ENCODE measurements around the gene E2F3. TPM values are rescaled to one million over a fixed set of nuclear protein-coding genes. Genes with fewer than 3 reads are reported as not detected.
A peak's percentile ranks its signal among the peaks of the same experiment; 100 is the strongest.

The E2F3 gene
- polyA plus RNA-seq, 10 donors = 6.9 to 11.6 (median 9.2) TPM

DNA sequence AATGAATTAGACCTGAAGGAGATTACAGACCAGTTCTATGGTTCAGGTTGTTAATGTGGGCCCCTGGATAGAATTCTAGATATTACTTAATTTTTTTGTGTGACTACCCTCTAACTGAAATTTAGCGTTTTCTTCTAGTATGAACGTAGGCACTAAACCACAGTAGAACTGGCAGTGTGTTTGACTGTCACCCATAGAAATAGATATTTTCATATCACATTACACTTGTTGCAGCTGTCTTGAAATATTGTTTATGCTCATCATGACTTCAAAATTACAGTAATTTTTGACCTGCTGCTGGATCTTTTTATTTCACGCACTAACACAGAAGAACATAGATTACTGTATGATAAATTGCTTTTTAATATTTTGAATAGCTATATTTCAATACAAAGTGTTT, 31.6 kb downstream of the E2F3 start:
- no peak for DNase-seq

DNA sequence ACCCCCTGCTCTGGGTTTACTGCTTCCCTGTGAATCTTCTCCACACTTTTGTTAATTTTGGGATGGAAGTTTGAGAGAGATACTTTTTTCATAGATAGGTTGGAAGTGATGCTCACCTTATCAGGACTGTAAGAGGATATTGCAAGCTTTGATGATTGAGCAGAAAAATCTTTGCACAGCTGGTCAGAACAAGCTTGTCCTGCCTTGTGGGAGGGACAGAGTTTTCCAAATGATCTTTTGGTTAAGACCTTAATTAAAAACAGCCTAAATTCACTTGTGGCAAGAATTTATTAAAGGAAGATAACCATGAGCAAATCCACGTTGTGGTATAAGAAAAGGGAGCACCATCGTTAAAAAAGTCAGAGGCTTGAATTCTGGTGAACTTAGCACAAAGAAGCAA, 32.2 kb downstream of the E2F3 start:
- no peak for DNase-seq

DNA sequence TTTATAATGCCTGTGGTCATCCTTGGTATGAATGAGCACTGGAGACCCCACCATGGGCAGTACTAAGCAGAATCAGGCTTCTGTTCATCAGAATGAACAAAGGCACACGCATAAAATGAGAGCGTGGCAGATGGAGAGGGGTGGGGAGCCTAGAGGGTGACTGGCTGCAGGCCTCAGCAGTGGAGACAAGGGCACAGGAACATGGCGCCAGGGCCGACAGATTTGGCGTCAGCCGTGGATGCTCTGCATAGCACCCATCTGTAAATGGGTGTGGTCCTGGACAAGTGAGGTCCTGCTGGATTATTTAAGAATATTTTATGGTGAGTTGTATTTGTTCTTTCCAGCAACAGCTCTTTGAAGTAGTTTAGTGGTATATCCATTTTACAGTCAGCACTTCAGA, 33.1 kb downstream of the E2F3 start:
- DNase-seq = no peak

DNA sequence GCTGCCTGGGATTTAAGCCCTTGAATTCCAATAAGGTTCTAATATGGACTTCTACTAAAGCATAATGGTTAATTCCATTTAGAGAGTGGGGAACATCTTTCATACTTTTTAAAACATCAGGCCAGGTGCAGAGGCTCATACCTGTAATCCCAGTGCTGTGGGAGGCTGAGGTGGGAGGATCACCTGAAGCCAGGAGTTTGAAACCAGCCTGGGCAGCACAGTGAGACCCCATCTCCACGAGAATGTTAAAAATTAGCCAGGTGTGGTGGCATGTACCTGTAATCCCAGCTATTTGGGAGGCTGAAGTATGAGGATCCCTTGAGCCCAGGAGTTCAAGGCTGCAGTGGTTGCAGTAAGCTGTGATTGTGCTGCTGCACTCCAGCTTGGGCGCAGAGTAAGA, 35.0 kb downstream of the E2F3 start:
- DNase-seq = no peak

DNA sequence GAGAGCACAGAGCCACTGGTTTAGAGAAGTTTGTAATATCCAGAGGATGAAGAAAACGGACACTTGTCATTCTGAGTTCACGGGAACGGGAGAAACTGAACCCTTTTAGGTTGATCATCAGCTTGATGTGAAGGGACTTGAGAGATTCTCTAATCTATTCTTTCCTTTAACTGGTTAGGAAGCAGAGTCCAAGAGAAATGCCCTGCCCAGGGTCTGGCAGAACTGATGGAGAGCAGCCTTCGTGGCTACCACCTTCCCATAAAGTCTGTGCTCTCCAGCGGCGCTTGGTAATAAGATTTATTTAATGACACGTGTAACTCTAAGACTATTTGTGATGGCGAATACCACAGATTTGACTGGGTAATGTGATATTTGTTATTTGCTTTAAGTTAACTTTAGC, 36.0 kb downstream of the E2F3 start:
- no peak for DNase-seq

DNA sequence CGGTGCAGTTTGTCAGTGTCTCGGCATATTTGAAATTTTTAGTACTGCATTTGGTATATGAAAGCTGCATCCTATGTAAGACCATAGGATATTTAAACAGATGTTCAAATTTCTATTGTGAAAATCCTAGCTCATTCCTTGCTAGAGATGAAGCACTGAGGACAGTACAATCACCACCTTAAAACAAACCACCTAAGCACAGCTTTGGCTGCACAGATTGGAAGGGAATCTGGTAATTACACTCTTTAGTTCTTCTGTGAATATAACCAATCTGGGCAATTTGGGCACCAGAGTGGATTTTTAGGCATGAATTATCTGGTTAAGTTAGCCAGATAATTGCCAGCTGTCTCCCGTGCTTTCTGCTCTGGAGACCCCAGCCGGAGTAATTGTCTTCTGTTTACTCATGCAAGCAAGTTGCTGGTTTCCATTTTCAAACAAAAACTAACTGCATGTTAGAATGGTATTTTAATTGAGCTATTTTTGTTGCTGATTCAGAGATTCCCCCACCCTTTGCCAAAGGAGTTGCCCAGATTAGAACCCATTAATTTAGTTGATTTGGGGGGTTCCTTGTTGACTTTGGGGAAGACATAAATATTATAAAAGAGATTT, 36.9 kb downstream of the E2F3 start:
- peak in 1 of 3 donors; percentile 37 for DNase-seq

DNA sequence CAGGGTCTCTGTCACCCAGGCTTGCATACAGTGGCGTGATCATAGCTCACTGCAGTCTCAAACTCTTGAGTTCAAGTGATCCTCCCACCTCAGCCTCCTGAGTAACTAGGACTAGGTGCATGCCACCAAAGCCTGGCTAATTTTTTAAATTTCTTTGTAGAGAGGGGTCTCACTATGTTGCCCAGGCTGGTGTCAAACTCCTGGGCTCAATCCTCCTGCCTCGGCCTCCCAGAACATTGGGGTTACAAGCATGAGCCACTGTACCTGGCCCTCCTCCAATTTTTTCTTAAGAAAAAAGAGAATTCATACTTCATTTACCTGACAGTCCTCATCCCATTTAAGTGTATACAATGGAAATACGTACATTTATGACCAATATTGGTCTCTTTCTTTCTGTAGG, 37.9 kb downstream of the E2F3 start:
- DNase-seq = no peak

DNA sequence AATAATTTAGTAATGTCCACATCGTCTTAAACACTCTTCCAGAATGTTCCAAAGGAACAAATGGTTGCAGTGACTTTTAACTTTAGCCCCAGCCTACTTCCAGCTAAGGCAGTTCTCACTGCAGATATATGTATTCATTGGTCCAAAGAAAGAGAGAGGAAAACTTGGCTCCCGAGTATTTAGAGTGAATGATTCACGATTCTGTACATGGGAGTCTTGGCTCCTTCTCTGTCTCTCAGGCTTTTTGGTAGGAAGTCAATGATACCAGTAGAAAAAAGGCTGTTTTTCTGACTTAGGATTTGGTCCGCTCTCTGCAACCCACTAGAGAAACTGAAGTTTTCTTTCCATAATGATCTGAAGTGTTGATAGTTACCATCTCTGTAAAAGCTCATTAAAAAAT, 38.6 kb downstream of the E2F3 start:
- DNase-seq = peak in 2 of 3 donors; percentile 20 to 49

DNA sequence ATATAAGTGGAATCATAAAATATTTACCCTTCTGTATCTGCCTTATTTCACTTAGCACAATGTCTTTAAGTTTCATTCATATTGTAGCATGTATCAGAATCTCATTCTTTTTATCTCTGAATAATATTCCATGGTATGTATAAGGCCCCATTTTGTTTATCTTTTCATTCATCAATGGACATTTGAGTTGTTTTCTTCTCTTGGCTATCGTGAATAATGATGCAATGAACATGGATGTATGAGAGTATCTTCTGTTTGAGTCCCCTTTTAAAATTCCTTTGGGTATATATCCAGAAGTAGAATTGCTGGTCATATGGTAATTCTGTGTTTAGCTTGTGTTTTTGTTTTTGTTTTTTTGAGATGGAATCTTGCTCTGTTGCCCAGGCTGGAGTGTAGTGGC, 39.6 kb downstream of the E2F3 start:
- no peak for DNase-seq

DNA sequence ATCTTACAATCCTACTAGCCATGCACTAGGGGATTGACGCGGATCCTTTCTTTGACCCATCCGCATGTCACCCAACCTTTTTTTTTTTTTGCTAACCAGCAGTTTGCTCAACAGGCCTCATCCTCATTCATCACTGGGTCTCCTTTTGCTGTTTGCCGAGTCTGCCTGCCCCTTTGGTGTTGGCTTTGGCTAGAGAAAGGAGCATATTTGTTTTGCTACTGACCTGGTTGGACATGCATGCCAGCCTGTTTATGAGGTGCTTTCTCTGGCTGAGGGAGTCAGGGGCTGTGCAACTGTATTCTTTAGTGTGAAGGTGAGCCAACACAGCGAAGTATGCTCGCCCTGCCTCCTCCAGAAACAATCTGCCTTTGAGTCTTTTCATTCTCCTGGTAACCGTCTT, 40.2 kb downstream of the E2F3 start:
- no peak for DNase-seq

DNA sequence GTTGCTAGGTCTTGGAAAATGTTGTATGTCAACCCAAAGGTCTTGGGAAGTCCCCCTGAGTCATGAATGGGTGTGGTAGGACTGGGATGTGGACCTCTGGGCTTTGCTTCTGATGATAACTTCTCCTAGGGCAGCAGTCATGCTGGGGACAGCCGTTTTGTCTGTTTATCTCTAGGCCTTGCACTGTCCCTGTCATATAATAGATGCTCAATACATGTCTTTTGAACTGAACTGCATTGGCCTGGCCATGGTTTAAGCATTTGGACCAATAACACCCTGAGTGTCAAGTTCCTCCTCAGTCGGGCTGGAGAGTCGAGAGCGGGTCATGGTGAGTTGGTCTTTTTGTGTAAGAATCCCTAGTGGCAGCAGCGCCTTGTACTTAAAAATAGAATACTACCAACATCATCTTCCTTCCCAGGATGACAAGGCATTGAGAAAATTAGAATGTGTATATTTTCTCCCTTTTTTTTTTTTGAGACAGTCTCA, 43.1 kb downstream of the E2F3 start:
- DNase-seq = no peak

DNA sequence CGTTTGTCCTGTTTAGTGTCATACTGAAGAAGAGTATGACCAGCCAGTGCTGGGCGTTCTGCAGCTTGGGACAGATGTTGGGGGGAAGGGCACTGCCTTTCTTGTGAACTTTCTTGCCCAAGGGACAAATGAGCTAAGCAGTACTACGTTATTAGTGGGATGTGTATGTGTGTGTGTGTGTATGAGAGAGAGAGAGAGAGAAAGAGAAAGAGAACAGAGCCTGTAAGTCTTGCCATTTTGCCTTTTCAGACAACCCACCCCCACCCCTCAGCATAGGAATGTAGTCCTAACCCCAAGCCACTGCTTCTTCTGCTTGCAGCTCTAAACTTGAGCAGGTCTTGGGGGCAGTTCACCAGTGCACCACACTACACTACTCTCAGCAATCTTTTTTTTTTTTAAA, 45.5 kb downstream of the E2F3 start:
- peak in 1 of 3 donors; percentile 23 for DNase-seq

DNA sequence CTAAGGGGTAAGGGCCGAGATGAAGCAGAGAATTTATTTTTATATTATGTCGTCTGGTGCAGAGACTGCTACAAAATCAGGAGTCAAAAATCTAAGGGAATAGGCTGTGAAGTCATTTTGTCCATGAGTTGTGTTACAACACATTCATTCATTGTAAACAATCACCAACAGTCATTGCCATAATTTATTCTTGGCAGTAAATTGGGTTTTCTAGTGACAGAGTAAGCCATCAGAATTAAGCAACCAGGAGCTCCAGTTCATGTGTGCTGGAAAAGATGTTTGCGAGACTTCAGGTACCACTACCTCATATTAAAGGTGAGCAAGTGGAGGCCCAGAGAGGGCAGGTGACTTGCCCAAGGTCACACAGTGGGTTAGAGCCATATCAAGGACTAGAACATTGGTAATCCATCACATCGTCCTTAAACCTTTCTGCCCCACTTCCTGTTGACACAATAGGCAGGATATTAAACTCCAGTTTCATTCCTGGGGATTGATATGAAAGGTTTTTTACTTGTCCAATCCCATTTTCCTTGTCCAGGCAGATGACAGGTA, 46.0 kb downstream of the E2F3 start:
- no peak for DNase-seq

DNA sequence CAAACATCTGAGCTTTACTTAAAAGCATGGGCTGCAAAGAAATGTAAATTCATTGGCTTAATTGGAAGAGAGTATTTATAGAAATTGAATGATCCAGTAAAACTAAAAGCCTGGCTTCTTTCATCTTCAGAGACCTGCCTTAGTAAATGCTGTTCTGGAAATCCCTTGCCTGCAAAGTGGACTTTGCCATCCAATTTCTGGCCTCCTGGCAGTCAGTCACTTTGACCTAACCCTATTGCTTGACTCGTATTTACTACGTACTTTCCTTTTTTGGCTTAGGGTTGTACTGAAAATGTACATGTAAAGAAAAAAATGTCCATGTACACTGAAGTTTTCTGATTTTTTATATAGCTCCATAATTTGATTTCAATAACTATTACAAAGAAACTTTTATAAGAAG, 47.1 kb downstream of the E2F3 start:
- DNase-seq = no peak

DNA sequence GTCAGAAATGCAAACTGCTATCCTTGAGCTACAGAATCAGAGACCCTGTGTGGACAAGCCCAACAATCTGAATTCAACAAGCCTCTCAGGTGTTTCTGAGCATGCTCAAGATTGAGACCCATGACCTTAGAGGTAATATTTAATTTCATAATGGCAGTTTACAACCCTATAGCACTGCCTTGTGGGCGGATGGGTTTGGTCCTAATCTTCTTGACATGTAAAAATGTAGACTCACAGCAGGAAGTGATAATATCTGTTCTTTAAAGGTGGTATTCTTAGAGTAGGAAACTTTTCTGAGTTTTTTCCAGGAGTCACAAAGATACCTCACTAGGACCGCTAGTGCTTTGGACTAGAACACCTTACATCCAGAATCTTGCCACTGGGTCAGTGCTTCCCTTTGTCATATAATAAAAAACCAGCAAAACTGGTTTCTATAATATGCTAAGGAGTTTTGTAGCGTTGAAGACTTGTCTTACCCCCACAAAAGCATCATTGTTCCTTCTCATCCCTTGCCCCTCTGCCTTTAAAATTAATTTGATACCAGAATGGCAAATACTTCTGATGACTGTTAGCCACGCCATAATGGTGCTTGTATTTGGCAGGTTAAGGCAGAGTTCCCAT, 52.6 kb downstream of the E2F3 start:
- no peak for DNase-seq

DNA sequence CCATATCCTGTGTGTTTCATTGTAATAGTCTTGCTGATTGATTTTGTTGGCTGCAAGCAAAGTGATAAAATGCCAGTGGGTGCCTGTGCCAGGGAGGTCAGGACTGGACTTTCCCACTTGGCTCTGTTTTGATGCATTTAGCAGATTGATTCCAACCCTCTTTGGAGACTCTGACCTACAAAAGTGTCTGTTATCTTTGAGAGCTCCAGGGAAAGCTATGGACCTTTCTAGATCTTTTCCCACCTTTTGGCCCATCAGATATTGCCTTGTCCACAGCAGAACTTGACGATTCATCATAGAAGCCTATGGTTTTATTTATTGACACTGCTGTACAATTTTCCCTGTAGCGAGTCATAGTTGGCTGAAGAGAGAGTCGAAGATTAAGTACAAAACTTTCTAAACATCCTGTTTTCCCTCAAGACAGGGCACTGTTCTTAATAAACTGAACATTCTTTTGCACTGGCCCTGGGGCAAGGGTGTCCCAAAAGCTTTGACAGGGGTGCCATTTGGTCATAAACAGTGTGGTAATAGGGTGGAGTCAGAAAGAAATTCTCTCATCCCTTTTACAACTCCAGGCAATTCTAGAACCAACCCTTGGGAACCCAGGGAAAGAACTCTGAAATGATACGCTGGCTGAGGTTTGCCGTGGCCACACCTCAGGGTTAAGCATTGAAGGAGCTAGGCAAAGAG, 53.7 kb downstream of the E2F3 start:
- no peak for DNase-seq

DNA sequence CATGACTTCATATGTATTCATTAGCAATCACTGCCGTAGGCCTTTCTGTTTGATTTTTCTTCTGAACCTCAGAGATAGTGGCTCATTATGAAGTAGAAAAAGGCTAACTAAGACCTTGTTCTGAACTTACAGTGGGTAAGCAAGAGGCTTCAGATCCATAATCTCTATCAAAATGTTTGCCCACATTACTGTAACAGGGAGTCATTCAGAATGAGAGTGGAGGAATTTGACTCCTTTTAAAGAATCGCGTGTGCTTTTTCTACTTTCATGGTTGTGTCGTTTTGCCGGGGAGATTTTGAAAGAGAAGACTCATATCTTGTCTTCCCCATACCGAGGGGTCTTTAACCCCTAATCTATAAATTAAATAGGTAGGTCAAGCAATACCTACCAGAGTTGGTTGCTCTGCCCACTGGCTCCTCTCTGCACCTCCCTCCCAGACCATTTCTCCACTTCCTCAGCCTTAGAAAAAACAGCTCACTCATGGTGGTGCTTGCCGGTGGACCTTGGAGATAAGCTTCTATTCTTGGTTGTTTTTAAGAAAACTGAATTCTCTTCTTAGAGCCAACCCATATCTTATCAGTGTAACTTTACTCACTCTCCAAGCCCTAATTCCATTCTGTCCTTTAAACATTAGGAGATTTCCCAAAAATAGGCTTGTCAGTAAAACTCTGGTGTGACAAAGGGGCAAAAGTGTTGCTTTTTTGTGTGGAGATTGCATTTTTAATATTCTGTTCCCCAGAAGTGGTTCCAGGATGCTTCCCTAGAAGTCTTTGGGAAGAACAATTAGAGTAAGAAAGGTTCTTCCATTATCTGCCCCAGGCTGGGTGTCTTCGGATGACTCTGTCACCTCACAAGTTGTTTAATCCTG, 56.6 kb downstream of the E2F3 start:
- DNase-seq = no peak

DNA sequence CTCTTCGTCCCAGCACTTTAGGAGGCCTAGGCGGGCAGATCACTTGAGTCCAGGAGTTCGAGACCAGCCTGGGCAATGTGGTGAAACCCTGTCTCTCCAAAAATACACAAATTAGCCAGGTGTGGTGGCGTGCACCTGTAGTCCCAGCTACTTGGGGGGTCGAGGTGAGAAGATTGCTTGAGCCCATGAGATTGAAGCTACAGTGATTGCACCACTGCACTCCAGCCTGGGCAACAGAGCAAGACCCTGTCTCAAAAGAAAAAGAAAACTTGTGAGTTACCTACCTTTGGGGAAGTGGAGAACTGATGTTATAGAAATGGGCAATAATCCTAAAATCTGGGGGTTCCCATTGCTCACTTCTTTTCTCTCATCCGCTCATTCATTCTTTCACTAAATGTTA, 58.0 kb downstream of the E2F3 start:
- DNase-seq = no peak

DNA sequence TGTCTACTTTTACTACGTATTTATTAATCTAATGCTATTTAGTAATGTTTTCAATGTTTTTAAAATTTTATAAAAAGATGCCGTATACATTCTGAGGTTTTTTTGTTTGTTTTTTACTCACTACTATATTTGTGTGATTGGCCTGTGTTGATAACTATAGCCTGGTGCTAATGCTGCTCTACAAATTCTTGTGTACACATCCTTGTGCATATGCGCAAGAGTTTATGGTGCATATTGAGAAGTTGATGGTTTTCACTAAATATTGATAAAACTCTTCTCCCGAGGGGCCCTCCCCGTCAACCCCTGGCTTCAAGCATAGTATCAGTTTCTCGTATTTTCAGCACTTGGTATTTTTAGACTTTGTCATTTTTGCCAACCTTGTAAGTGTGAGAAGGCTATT, 59.9 kb downstream of the E2F3 start:
- DNase-seq = no peak

DNA sequence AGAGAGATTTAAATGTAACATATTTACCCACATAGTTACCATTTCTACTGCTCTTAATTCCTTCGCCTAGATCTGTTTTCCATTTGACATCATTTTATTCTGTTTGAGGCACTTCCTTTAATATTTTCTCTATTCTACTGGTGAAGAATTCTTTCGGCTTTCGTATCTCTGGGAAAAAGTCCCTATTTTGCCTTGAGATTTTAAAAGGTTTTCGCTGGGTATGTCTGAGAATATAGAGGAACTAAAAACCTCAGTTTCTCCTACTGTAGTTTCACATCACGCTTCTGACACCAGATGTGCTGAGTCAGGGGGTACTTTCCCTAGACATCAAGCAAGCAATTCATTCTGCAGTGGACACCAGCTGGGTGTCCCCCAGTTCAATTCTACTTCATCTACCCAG, 61.7 kb downstream of the E2F3 start:
- no peak for DNase-seq

DNA sequence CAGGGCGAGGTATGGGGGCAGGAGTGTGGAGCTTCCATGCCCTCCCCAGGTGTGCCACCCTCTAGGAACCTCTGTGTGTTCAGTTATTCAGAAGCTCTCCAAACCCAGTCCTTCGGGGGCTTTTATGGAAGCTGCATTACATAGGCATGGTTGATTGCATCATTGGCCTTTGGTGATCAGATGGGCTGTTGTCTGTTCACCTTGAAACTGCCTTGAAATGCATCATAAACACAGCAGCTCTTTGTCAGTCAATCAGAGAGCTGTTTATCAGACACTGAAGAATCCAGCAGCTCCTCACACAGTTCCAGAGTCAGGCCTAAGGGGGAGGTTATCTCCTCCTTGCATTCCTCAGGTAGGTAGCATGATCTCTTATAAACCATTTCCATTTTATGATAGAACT, 62.4 kb downstream of the E2F3 start:
- no peak for DNase-seq

DNA sequence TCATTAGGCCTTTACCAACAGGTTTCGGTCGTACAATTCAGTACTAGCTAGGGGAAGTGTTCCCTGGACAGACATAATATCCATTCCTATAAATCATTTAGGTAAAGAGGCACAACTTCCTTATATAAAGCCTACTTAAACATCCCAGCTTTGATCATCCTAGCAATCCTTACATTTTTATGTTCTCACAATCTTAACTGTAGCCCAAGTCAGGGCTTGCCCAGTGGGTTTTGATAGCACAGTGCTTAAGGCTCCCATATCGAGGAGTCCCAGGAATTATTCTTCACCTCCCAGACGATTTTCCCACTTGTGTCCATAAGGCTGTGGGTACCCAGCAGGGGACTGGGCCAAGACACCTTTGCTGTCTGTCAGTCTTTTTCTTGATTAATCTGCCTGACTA, 63.2 kb downstream of the E2F3 start:
- DNase-seq = no peak

All from muscle of back (tissue), 11 donors.